ENCODE measurements around the gene EFCC1. TPM values are rescaled to one million over a fixed set of nuclear protein-coding genes. Genes with fewer than 3 reads are reported as not detected.

Gene EFCC1
- total RNA-seq, 1 experiment from 2014 or later, result 0.24 TPM

Other genes with a start within 250 kb of the EFCC1 start
- 76.5 and 81.4 TPM in 2 replicates for gene ACAD9, start 121.7 kb upstream of the EFCC1 start, total RNA-seq (2021)
- gene CFAP92, start 7.2 kb upstream of the EFCC1 start, total RNA-seq (2021), result 4.3 and 4.8 TPM in 2 replicates
- not detected in 2 replicates for gene GP9, start 59.5 kb downstream of the EFCC1 start, total RNA-seq (2021)
- gene RAB43, start 120.5 kb downstream of the EFCC1 start, total RNA-seq (2021), result 39.5 and 48.9 TPM in 2 replicates
- gene ISY1, start 159.8 kb downstream of the EFCC1 start, total RNA-seq (2021), result 62.3 and 63.1 TPM in 2 replicates
- 261 and 265 TPM in 2 replicates for gene CNBP, start 182.6 kb downstream of the EFCC1 start, total RNA-seq (2021)
- 195 and 212 TPM in 2 replicates for gene COPG1, start 248.3 kb downstream of the EFCC1 start, total RNA-seq (2021)

Data from PC-9 (cell line).